H9 (cell line): ENCODE data around the gene SPTSSB. TPM values are rescaled to one million over a fixed set of nuclear protein-coding genes. Genes with fewer than 3 reads are reported as not detected.

Experiments used
- DNase-seq: peaks from one replicate; pipeline ENCODE4 v3.0.0-alpha.2; 2017
- H2AFZ ChIP-seq: one replicate; pipeline ENCODE4 v1.6.1; 2013; ENCODE audit warnings: mild to moderate bottlenecking, low read length, control low read depth, moderate library complexity
- H2AK5ac ChIP-seq: 2 replicates; pipeline ENCODE4 v1.6.1; 2013; ENCODE audit warnings: low read length, control low read depth, mixed read lengths; ENCODE audit not compliant: insufficient read length
- H2BK120ac ChIP-seq: one replicate; pipeline ENCODE4 v1.6.1; 2013; ENCODE audit warnings: low read depth, mild to moderate bottlenecking, low read length, control low read depth, inconsistent platforms; ENCODE audit not compliant: poor library complexity, severe bottlenecking
- H2BK12ac ChIP-seq: 2 replicates; pipeline ENCODE4 v1.6.1; 2013; ENCODE audit warnings: low read length, control low read depth, mixed read lengths, low read depth; ENCODE audit not compliant: insufficient read length
- H2BK15ac ChIP-seq: 2 replicates; pipeline ENCODE4 v1.6.1; 2013; ENCODE audit warnings: low read depth, low read length, control low read depth
- H2BK20ac ChIP-seq: one replicate; pipeline ENCODE4 v1.6.1; 2013; ENCODE audit warnings: low read depth, mild to moderate bottlenecking, low read length, control low read depth, inconsistent platforms; ENCODE audit not compliant: poor library complexity, severe bottlenecking
- H2BK5ac ChIP-seq: 2 replicates; pipeline ENCODE4 v1.6.1; 2013; ENCODE audit warnings: low read length, control low read depth, mixed read lengths; ENCODE audit not compliant: insufficient read length
- H3K14ac ChIP-seq: 2 replicates; pipeline ENCODE4 v1.6.1; 2013; ENCODE audit warnings: low read length, control low read depth; ENCODE audit not compliant: insufficient read depth
- H3K18ac ChIP-seq: 2 replicates; pipeline ENCODE4 v1.6.1; 2013; ENCODE audit warnings: low read depth, mild to moderate bottlenecking, mixed read lengths, low read length, control low read depth; ENCODE audit not compliant: insufficient read length
- H3K23ac ChIP-seq: 2 replicates; pipeline ENCODE4 v1.6.1; 2013; ENCODE audit warnings: low read length, control low read depth, mixed read lengths, low read depth; ENCODE audit not compliant: insufficient read length
- H3K23me2 ChIP-seq: 2 replicates; pipeline ENCODE4 v1.6.1; 2013; ENCODE audit warnings: low read depth, mild to moderate bottlenecking, mixed read lengths, low read length, control low read depth; ENCODE audit not compliant: insufficient read length, poor library complexity, severe bottlenecking
- H3K27ac ChIP-seq: 2 replicates; pipeline ENCODE4 v1.5.1; 2013; ENCODE audit warnings: low read length, control low read depth, mixed read lengths, low read depth; ENCODE audit not compliant: insufficient read length
- H3K27me3 ChIP-seq: 2 replicates; pipeline ENCODE4 v1.6.1; 2013; ENCODE audit warnings: low read length, control low read depth, inconsistent platforms; ENCODE audit not compliant: insufficient read depth
- H3K4ac ChIP-seq: 2 replicates; pipeline ENCODE4 v1.6.1; 2013; ENCODE audit warnings: low read depth, mild to moderate bottlenecking, control low read depth, inconsistent platforms, low read length, moderate library complexity
- H3K4me1 ChIP-seq: 2 replicates; pipeline ENCODE4 v1.6.1; 2013; ENCODE audit warnings: low read length, control low read depth, inconsistent platforms; ENCODE audit not compliant: insufficient read depth
- H3K4me2 ChIP-seq: 2 replicates; pipeline ENCODE4 v1.6.1; 2013; ENCODE audit warnings: low read length, control low read depth, mixed read lengths; ENCODE audit not compliant: insufficient read length, insufficient read depth
- H3K56ac ChIP-seq: 2 replicates; pipeline ENCODE4 v1.6.1; 2013; ENCODE audit warnings: low read depth, mild to moderate bottlenecking, mixed read lengths, low read length, control low read depth; ENCODE audit not compliant: insufficient read length
- H3K79me1 ChIP-seq: 2 replicates; pipeline ENCODE4 v1.6.1; 2013; ENCODE audit warnings: low read depth, mild to moderate bottlenecking, moderate library complexity, low read length, control low read depth, inconsistent platforms; ENCODE audit not compliant: insufficient read depth, poor library complexity, severe bottlenecking
- H3K79me2 ChIP-seq: 2 replicates; pipeline ENCODE4 v1.6.1; 2013; ENCODE audit warnings: low read length, control low read depth, inconsistent platforms; ENCODE audit not compliant: insufficient read depth
- H3K9ac ChIP-seq: 2 replicates; pipeline ENCODE4 v1.6.1; 2013; ENCODE audit warnings: low read length, control low read depth, mixed read lengths; ENCODE audit not compliant: insufficient read length; ENCODE audit errors: extremely low read depth
- H3K9me3 ChIP-seq: one replicate; pipeline ENCODE4 v1.6.1; 2013; ENCODE audit warnings: low read depth, low read length, inconsistent platforms; ENCODE audit not compliant: control insufficient read depth
- H3T11ph ChIP-seq: one replicate; pipeline ENCODE4 v1.6.1; 2013; ENCODE audit warnings: mild to moderate bottlenecking, low read length, control low read depth, inconsistent platforms
- H4K20me1 ChIP-seq: one replicate; pipeline ENCODE4 v1.6.1; 2013; ENCODE audit not compliant: control insufficient read depth, insufficient read length, insufficient read depth
- H4K5ac ChIP-seq: 2 replicates; pipeline ENCODE4 v1.6.1; 2013; ENCODE audit warnings: low read depth, mild to moderate bottlenecking, mixed read lengths, low read length, control low read depth; ENCODE audit not compliant: insufficient read length
- H4K8ac ChIP-seq: replicated peaks from 2 replicates; pipeline ENCODE4 v1.6.1; 2013; ENCODE audit warnings: low read length, control low read depth, mixed read lengths, low read depth; ENCODE audit not compliant: insufficient read length
- H4K91ac ChIP-seq: 2 replicates; pipeline ENCODE4 v1.6.1; 2013; ENCODE audit warnings: low read depth, mild to moderate bottlenecking, moderate library complexity, mixed read lengths, low read length, control low read depth; ENCODE audit not compliant: insufficient read length
- H3K27ac Mint-ChIP-seq, 3 experiments: 2 replicates in 2 of 3; 3 replicates in 1 of 3; pipeline ENCODE4 v1.8.0; 2020 to 2021; ENCODE audit warnings: mixed read lengths in 3 of 3, mild to moderate bottlenecking in 1 of 3, moderate library complexity in 1 of 3
- H3K27me3 Mint-ChIP-seq: 2 replicates; pipeline ENCODE4 v1.8.0; 2021; ENCODE audit warnings: low read depth, mild to moderate bottlenecking, moderate library complexity, mixed read lengths
- H3K36me3 Mint-ChIP-seq, 3 experiments: 2 replicates in 2 of 3; 3 replicates in 1 of 3; pipeline ENCODE4 v1.8.0; 2020 to 2021; ENCODE audit warnings: low read depth in 3 of 3, mixed read lengths in 3 of 3; ENCODE audit not compliant: insufficient read depth in 1 of 3
- H3K4me1 Mint-ChIP-seq, 2 experiments: 2 replicates each; pipeline ENCODE4 v1.8.0; 2020; ENCODE audit warnings: mixed read lengths in 2 of 2
- H3K4me3 Mint-ChIP-seq, 2 experiments: 2 replicates in 1 of 2; 3 replicates in 1 of 2; pipeline ENCODE4 v1.8.0; 2020 to 2021; ENCODE audit warnings: mild to moderate bottlenecking in 2 of 2, mixed read lengths in 2 of 2, moderate library complexity in 1 of 2
- H3K9me3 Mint-ChIP-seq, 2 experiments: 2 replicates in 1 of 2; 3 replicates in 1 of 2; pipeline ENCODE4 v1.8.0; 2020; ENCODE audit warnings: mild to moderate bottlenecking in 2 of 2, mixed read lengths in 2 of 2, moderate library complexity in 1 of 2
- WGBS: extraction: QIAGEN DNeasy Blood & Tissue Kit; methylation state at CpG from one replicate; pipeline ENCODE4 v1.1.7; 2013; ENCODE audit warnings: missing lambda C conversion rate, low lambda C conversion rate, mixed read lengths; ENCODE audit not compliant: insufficient read length; ENCODE audit errors: extremely low coverage; 5-methylcytosine and 5-hydroxymethylcytosine counted together
- total RNA-seq: library from RNA; stranded (reverse); gene quantifications from 2 replicates; pipeline ENCODE4 v1.2.1, GENCODE V29; 2021
- TF ChIP-seq, protein P1 (sequence below): fragments of 200-600 bp; sonication (generic); conservative IDR thresholded peaks from 3 replicates; pipeline ENCODE4 v1.8.0; 2021; ENCODE audit warnings: antibody characterized with exemption, mild to moderate bottlenecking

The SPTSSB gene
- total RNA-seq, 1 experiment from 2014 or later: 3.5 TPM

DNA sequence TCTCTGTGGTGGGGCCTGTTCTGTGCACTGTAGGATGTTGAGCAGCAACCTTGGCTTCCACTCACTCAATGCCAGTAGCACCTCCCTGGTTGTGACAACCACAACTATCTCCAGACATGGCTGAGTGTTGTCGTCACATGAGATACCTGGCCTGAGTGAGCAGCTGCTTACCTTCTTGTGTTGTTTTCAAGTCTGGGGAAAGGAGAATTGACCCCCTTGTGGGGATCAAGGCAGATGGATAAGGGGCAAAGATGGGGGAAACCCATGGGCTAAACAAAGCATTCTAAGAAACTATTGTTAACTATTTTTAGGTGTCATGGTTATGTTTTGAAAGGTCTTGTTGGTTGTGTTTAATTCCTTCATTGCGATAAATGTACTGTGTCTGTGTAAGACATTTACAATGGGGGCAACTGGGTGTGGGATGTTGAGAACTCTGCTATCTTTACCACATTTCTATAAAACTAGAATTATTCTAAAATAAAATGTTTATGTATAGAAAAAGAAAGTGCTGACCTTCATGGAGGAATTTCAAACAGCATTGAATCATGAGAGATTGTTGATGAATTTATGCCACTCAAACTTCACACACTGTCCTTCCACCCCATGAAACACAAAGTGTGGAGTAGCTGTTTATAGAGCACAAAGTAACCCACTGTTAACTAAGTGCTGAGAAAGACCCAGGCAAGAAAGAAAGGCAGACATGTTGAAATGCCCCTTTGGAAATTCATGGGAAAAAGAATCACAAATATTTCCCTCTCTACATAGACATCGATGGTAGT is 48.4 kb upstream of the SPTSSB start:
- peak overlapping the region; percentile 34 for H3K27ac ChIP-seq

More for the DNA sequence above, 48.4 kb upstream of the SPTSSB start:
- Histone ChIP-seq H4K91ac (no peak overlapping the region), H4K5ac (no peak overlapping the region), H2BK120ac (no peak overlapping the region), H3K79me2 (no peaks in the 10 kb centered on the region), H3K56ac (no peak overlapping the region), H3K4me1 (peaks cover 8% of the 10 kb centered on the region), H3K18ac (no peak overlapping the region), H4K20me1 (no peaks in the 10 kb centered on the region), H3K79me1 (no peaks in the 10 kb centered on the region), H3K14ac (no peak overlapping the region), H3K27me3 (no peaks in the 10 kb centered on the region), H2BK20ac (no peak overlapping the region), H3K9me3 (no peaks in the 10 kb centered on the region), H2BK15ac (no peak overlapping the region), H4K8ac (no peak overlapping the region), H3K4ac (no peak overlapping the region), H2BK5ac (no peak overlapping the region), H3K4me2 (no peak overlapping the region), H2AK5ac (no peak overlapping the region), H2AFZ (no peak overlapping the region), H3K9ac (no peak overlapping the region), H3T11ph (no peak overlapping the region), H3K23ac (no peak overlapping the region), H2BK12ac (peak overlapping the region; percentile 93), H3K23me2 (no peaks in the 10 kb centered on the region)
- peaks cover 21 to 28% (median 25%) of the 10 kb centered on the region in 3 experiments for H3K36me3 Mint-ChIP-seq
- H3K27me3 Mint-ChIP-seq: no peaks in the 10 kb centered on the region
- H3K9me3 Mint-ChIP-seq: peaks cover 13 to 19% of the 10 kb centered on the region in 2 experiments
- TF ChIP-seq, protein P1, sequence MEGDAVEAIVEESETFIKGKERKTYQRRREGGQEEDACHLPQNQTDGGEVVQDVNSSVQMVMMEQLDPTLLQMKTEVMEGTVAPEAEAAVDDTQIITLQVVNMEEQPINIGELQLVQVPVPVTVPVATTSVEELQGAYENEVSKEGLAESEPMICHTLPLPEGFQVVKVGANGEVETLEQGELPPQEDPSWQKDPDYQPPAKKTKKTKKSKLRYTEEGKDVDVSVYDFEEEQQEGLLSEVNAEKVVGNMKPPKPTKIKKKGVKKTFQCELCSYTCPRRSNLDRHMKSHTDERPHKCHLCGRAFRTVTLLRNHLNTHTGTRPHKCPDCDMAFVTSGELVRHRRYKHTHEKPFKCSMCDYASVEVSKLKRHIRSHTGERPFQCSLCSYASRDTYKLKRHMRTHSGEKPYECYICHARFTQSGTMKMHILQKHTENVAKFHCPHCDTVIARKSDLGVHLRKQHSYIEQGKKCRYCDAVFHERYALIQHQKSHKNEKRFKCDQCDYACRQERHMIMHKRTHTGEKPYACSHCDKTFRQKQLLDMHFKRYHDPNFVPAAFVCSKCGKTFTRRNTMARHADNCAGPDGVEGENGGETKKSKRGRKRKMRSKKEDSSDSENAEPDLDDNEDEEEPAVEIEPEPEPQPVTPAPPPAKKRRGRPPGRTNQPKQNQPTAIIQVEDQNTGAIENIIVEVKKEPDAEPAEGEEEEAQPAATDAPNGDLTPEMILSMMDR: no peak
- peak overlapping the region in 2 of 3 experiments; percentile 34 to 87; a peak in 4 of 7 replicates for H3K27ac Mint-ChIP-seq
- WGBS: no CpG with 5 or more reads among the region's 3 CpGs
- no peak for DNase-seq
- H3K4me3 Mint-ChIP-seq: no peak overlapping the region
- peaks cover 28 to 31% of the 10 kb centered on the region in 2 experiments for H3K4me1 Mint-ChIP-seq
